Heart left ventricle (tissue), 13 donors: ENCODE data around the gene DMD.

Experiments
- POLR2A ChIP-seq, 2 donors: fragments of 450-650 bp; IDR thresholded peaks; one replicate each; pipeline ENCODE4 v1.6.1; 2017; ENCODE audit warnings: antibody characterized with exemption in 2 of 2, mild to moderate bottlenecking in 2 of 2, moderate library complexity in 2 of 2
- TF ChIP-seq, protein P1 (sequence below), 12 donors: fragments of 200-600 bp; sonication (generic) in 4 of 12; IDR thresholded peaks; one replicate each; pipeline versions ENCODE4 v1.5.0 to v1.8.0; 2018 to 2022; ENCODE audit warnings: antibody characterized with exemption in 12 of 12, mild to moderate bottlenecking in 5 of 12
- donor health status: ischemic (EF 13 %, LVEDD 7.1; RV severe dilation, severe dysfunction).
- donor health status: DM: no; HTN: yes; CAD: no.
- donor health status: DM: no; HTN: no; CAD: no.
- donor health status: ischemic (EF 25% LVEDD 6.9; RV normal size, moderate dysfunction).
- donor health status: ischemic (EF 25% LVEDD 5.7; RV mildly dilated, moderate dysfunction).
- donor health status: ischemic (EF 35%, LVEDD 5.7; RV mildly dilated, moderate dysfunction).
- donor health status: nonischemic (EF 11% LVEDD 7.7; RV severe dilation, severe dysfunction).
- donor health status: DM: yes; HTN: yes; CAD: no.
- donor health status: PGD.
- donor health status: ischemic (EF 29% LVEDD 5.4; RV normal size, mild dysfunction).
- donor health status: nonischemic (EF 23%, LVEDD 6.1; RV moderate dilation, normal function).

DNA sequence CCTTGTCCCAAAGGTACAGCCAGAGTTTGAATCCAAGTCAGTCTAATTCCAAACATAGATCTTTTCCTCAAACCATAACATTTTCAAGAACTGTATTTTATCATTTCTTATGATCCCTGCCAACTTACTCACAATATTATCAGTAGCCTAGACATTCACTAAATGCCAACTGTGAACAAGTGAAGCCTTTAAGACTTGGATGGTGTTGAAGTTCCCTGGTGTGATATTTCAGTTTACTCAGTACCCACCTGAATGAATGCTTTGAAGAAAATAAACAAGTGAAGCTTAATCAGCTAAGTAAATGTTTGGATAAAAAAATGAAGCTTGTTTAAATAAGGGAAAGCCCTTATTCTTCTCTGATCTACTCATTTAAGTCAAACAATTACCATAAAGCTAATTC, 1028.3 kb downstream of the DMD start:
- TF ChIP-seq, protein P1, sequence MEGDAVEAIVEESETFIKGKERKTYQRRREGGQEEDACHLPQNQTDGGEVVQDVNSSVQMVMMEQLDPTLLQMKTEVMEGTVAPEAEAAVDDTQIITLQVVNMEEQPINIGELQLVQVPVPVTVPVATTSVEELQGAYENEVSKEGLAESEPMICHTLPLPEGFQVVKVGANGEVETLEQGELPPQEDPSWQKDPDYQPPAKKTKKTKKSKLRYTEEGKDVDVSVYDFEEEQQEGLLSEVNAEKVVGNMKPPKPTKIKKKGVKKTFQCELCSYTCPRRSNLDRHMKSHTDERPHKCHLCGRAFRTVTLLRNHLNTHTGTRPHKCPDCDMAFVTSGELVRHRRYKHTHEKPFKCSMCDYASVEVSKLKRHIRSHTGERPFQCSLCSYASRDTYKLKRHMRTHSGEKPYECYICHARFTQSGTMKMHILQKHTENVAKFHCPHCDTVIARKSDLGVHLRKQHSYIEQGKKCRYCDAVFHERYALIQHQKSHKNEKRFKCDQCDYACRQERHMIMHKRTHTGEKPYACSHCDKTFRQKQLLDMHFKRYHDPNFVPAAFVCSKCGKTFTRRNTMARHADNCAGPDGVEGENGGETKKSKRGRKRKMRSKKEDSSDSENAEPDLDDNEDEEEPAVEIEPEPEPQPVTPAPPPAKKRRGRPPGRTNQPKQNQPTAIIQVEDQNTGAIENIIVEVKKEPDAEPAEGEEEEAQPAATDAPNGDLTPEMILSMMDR (IDR thresholded peaks at IDR 0.05), result no peak
- TF ChIP-seq POLR2A (IDR thresholded peaks at IDR 0.05), result no peak
